ENCODE results near the gene LIMS1. TPM values are rescaled to one million over a fixed set of nuclear protein-coding genes. Genes with fewer than 3 reads are reported as not detected.
A peak's percentile ranks its signal among the peaks of the same experiment; 100 is the strongest.
"Not testable (repeated sequence)": the region's sequence is repeated elsewhere in the genome, so short reads cannot be mapped to it uniquely, and the experiment has no call there.

LIMS1 gene, protein sequence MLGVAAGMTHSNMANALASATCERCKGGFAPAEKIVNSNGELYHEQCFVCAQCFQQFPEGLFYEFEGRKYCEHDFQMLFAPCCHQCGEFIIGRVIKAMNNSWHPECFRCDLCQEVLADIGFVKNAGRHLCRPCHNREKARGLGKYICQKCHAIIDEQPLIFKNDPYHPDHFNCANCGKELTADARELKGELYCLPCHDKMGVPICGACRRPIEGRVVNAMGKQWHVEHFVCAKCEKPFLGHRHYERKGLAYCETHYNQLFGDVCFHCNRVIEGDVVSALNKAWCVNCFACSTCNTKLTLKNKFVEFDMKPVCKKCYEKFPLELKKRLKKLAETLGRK
- total RNA-seq (2014; rRNA removed; shearing (Covaris generic)), result 56.1 and 66.0 TPM in 2 replicates

DNA sequence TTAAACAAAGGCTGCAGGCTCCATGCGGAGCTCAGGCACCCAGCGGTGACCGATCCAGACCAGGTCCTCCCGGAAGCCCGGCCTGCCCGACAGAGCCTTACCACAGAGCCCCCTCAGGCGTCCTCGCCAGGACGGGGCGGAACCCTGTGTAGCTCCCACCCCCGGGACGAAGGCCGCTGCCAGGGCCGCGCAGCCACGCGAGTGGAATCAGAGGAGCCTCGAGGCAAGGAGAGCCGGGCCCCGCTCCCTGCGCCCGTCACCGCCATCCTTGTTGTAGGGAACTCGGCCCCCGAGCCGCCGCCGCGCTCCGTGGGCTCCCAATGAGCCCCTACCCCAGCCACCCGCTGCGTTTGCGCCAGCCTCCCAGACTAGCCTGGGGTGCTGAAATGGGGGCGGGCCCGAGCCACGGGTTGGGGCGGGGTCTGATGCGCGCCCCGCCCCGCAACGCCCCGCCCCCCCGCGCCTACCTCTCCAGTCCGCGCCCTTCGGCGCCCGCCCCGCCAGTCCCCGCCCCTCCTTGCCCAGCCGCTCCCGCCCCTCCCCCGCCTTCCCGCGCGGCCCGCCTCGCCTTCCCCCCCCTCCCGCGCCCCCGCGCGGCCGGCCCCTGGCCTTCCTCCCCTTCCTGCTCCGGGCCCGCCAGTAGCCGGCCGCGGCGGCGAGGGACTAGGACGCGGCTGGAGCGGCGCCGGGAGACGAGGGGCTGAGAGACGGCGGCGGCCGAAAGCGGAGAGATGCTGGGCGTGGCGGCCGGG is at the start of gene LIMS1:
Gene LIMS1 (plus strand): TSS at position 639 of the 752 bp plus-strand sequence. CDS start 93 bp downstream, at position 732.
- DNase-seq (ENCODE audit: low read depth), result peak; percentile 97

DNA sequence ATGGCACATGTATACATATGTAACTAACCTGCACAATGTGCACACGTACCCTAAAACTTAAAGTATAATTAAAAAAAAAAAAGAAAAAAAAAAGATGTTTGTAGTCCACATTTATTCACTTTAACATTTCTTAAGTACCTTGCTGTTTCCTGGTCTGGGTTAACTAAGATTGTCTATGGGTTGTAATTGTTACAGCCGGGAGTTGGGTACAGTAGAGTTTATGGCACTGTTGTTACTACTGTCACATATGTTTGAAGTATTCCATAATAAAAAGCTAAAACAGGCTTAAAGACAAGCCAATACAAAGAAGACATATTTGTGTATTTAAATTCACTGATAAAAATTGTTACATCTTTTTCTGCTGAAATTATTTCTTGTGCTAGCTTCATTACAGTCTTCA is 49.0 kb upstream of the LIMS1 start:
- DNase-seq (ENCODE audit: low read depth), result no peak

DNA sequence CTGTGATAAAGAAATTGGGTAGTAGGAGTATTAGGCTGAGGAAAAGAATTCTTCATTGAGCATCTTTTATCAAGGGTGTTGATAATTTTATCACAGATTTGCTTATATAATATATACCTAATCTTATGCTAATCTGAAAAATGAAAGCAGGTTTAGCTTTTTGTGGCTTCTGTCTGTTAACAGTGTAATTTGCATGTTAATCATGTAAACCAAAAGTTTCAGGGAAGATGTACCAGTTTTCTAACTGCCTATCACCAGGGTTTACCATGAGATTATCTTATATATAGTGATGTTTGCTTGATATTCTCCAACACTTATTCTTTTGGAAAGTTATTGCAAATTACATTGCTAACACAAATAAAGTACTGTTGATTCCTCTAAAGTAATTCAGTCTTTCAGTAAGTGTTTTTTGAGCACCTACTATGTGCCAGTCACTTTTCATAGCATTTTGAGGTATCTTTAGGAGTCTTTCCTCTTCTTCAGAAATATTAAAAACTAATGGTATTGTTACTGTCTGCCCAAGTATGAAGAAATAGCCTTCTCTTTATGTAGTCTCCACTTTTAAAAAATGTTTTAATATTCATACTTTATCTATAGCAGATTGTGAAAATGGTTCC is 43.7 kb upstream of the LIMS1 start:
- DNase-seq (ENCODE audit: low read depth), result no peak

DNA sequence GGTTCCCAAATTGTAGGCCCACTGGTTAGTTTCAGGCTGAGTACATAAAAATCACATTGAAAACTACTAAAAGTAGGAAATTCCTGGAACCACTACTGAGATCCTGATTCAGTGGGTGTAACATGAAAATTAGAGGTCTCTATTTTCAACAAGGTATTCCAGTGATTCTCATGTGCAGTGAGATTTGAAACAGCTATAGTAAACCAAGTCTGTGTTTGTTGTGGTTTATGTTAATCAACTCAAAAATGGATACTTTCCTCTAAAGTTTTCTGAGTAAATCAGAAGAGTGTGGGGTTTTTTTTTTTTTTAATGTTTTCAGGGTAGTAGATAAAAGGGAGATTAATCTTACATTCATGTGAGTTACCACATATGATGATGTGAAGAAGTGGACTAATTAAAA is 42.4 kb upstream of the LIMS1 start:
- DNase-seq (ENCODE audit: low read depth), result no peak

DNA sequence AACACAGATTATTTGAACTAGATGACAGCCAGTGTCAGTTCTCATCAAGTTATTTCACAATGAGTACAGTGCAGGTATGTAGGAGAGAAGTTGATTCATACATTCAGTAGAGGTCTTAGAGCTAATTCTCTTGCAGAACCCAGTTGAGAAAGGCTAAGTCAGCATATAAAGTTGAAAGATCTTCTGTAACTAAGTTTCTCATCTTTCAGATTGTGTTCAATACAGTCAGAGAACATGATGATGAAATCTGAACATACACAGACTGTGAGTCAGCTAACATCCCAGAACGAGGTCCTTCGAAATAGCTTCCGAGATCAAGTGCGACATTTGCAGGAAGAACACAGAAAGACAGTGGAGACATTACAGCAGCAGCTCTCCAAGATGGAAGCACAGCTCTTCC is 41.9 kb upstream of the LIMS1 start:
- peak; percentile 83 for DNase-seq (ENCODE audit: low read depth)

DNA sequence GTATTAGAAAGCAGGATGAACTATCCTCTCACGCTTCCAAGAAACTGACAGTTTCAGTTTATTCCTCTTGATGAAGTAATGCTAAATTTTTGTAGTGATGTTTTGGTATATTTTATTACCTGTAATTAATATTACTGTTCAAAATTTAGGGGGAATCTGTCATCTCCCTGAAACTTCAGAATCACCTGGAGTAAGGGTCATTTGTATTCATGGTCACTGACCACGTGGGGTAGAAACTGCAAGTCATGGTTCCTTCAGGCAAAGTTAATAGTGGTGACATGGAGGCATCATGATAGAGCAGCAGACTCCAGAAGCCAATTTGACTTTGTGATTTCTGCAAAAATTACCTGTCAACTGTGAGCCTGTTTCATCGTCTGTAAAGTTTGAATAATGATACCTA is 38.1 kb upstream of the LIMS1 start:
- not testable (repeated sequence) for DNase-seq (ENCODE audit: low read depth)

DNA sequence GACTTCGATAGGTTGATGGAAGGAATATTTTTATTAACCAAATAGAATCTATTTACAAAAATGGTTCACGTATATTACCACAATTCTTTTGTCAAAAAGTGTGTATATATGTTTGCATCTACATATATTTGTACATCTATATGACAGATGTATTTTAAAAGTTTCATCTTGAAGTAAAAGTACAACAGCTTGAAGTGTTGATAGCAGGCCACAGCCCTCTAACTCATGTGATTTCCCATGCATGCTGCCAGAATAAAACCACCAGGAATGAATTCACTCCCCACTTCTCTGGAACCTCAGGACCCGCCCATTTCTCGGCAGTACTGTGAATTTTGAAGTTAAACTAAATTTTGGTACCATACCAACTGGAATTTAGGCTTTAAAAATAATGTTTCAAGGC is 26.6 kb upstream of the LIMS1 start:
- not testable (repeated sequence) for DNase-seq (ENCODE audit: low read depth)

DNA sequence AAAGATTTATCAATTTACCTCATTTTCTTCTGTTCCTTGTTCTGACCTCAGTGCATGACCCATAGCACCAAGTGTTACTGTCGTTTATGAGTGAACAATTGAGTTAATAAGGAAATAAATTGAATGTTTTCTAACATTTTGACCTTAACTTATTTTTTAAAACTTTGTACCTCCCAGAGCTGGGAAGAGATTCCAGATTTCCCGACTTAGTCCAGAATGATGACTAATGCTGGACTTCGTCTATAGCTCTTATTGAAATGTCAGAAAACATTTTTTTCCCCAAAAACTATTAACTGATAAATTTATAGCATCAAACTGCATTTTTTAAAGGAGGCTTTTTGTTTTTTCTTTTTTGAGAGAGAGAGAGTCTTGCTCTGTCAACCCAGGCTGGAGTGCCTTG is 21.8 kb upstream of the LIMS1 start:
- not testable (repeated sequence) for DNase-seq (ENCODE audit: low read depth)

DNA sequence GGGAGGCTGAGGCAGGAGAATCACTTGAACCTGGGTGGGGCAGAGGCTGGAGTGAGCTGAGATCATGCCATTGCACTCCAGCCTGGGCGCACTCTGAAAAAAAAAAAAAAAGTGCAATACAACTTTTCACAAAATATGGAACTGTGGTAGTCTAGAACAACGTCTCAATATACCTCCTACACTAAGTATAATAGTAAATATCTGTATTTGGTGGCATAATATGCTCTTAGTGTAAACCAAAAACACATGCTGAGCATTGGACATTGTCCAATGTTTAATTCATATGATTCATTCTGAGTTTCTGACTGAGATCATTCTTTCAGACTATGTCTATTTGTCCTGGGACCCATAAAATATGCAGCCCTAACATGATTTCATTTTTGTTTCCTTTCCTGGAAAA is 19.8 kb upstream of the LIMS1 start:
- DNase-seq (ENCODE audit: low read depth), result not testable (repeated sequence)

DNA sequence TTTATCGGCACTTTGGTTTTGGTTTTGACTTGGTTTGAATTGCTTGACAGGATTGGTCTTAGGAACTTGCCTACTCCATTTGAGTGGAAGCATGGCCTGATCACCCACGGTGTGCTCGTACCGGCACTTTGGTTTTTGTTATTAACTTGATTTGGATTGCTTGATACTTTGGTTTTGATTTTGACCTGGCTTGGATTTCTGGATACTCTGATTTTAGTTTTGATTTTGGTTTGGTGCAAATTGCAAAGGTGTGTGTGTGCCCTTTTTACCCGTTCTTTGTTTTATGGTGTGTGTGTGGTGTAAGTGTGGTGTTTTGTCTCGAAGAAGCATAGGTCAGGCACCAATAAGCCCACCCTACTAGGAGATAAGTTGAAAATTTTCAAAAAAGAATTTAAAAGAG is 9.6 kb upstream of the LIMS1 start:
- not testable (repeated sequence) for DNase-seq (ENCODE audit: low read depth)

DNA sequence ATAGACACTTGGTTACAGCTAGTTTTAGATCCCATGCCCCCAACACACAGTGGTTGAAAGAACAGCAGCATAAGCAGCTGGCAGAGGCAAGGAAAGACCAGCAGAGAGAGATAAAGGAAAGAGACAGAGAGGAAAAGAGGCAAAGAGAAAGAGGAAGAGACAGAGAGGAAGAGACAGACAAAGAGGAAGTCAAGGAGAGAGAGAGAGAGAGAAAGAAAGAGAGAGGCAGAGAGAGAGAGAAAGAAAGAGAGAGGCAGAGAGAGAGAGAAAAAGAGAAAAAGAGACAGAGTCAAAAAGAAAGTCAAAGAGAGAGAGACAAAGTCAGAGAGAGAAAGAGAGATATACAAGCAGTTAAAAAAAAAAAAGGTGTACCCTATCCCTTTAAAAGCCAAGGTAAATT is 9.0 kb upstream of the LIMS1 start:
- not testable (repeated sequence) for DNase-seq (ENCODE audit: low read depth)

DNA sequence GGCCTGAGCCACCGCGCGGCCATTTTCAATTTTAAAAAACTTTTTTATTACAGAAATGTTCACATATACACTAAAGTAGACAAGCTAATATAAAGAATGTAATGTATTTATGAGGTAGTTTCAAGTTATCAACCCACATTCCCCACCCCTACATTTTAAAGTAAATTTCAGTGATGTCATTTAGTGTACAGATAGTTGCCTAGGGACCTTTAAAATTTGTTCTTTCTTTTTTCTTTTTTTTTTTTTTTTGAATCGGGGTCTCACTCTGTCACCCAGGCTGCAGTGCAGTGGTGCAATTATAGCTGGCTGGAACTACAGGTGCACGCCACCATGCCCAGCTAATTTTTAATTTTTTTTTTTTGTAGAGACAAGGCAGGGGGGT is 2.6 kb upstream of the LIMS1 start:
- no peak for DNase-seq (ENCODE audit: low read depth)

DNA sequence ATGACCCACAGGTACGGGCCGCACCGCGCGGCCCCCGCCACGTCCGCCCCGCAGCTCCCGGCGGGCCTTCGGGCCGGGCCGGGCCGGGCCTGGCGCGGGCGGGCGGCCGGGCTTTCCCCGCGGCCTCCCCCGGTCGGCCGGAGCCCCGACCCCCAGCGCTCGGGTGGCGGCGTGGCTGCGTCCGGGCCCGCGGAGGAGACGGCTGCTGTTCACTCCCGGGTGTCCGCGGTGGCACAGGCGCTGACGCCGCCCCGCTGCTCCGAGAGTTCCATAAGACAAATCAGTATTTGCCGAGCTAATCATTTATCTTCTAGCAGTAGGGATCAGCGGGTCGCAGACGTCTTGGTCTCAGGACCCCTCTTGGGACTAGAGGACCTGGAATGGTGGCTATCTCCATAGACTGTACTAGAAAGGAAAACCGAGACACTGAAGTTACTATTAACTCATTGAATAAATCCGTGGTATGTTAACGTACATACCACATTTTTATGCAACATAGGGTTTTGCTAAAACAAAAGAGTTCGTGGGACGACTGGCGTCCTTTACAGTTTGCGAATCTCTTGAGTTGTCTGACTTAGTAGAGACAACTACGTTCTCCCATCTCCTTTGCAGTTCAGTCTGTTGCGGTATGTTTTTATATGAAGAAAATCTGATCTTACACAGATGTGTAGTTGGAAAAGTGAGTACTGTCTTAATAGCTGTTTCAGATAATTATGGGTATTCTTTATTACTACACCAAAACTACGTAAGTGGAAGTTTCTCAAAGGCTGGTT is 500 bp downstream of the LIMS1 start:
- peak; percentile 43 for DNase-seq (ENCODE audit: low read depth)

DNA sequence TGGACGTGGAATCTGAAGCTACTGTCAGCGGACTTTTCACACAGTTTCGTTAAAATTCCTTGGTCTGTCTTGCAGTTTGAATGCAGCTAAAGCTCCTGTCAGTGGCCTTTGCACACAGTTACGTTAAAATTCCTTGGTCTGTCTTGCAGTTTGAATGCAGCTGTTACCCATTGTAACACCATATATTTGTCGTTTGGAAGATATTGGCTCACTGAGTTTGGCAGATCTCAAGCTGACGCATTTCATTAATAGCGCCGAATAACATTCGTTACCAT is 1.0 kb downstream of the LIMS1 start:
- DNase-seq (ENCODE audit: low read depth), result peak; percentile 26

DNA sequence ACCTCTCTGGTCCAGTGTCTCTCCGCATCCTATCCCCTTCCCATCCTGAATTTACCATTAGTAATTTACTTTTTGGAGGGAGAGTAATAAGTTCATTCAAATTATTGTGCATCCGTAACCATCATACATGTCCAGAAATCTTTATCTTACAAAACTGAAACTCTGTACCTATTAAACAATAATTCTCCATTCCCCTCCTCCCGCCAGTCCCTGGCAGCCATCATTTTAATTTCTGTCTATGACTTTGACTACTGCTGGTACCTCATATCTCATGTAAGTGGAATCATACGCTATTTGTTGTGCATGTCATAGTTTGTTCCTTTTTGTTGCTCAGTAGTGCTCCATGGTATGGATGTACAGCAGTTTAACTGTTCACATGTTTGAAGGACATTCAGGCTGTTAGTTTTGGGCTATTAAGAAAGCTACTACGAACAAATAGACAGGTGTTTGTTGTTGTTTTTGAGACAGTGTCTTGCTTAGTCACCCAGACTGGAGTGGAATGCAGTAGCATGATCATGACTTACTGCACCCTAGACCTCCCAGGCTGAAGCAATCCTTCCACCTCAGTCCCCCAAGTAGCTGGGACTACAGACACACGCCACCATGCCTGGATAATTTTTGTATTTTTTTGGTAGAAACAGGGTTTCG is 2.0 kb downstream of the LIMS1 start:
- DNase-seq (ENCODE audit: low read depth), result peak; percentile 39

DNA sequence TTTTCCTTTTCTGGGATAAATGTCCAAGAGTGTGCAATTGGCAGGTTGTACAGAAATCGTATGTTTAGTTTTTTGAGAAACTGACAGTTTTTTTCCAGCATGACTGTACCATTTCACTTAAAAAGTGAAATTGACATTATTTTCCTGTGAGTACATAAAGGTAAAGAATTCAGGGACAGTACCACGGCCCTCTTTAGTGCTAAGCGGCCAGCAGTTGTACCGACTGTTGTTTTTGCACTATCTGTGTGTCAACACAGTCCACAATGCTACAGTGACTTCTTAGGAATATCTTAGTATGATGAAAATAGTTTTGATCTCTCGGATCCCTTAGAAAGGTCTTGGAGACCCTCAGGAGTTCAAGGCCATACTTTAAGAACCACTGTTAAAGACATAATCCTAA is 2.6 kb downstream of the LIMS1 start:
- no peak for DNase-seq (ENCODE audit: low read depth)

DNA sequence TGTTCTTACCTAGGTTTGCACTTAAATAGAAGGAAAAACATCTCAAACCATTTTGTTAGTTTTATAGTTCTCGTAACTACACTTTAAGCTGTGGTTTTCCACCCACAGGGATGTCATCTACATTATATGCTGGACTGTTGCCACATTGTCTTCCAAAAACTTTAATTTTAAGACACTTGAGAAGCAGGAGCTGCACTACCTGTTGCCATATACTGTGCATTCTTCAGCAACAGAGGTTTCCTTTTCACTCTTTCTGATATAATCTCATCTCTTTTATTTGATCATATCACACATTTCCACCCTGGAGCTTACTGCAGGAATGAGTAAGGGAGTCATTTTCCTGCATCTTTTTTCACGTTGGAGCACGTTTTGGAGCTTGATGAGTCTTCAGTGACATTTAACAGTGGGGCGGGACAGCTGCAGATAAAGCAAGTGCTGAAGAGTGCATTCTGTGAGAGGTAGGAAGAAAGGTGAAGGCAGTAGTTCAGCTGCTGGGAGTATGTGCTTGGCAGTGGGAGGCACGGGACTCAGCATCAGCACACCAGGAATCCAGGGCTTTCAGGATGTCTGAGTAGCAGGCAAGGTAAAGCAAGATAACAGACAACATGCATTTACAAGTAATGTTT is 3.8 kb downstream of the LIMS1 start:
- DNase-seq (ENCODE audit: low read depth), result no peak

DNA sequence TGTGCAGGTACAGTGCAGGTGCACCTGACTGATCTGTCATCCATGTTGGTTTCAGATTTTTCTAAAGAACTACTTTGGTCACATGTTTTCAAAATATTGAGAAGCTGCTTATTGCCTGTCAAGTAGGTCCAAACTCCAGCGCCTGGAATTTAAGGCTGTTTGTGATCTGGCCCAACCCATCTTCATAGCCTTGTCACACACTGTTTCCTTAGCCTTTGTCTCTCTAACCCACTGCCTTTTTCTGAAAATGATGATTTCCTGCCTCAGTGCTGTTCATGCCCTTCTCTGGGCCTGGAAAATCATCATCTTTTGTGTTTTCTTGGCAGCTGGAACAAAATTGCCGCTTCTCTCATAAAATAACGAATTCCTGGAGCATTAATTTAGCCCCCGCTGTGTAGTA is 7.2 kb downstream of the LIMS1 start:
- no peak for DNase-seq (ENCODE audit: low read depth)

DNA sequence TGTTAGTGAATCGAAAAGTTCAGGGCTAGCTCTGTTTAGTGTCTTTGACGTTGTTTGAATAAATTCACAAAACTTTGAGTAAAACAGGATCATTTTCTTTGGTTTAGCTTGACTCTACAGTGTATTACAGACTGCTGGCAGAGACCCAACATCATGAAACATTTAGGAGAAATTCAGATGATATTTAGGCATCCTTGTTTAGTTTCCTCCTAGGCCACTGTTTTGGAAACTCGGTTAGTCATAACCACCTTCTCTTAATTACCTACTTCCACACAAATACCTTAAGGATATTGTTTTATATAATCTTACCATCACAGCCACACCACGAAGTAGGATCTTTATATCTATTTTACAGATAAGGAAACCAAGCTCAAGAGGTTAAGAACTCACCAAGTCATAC is 7.8 kb downstream of the LIMS1 start:
- peak; percentile 73 for DNase-seq (ENCODE audit: low read depth)

DNA sequence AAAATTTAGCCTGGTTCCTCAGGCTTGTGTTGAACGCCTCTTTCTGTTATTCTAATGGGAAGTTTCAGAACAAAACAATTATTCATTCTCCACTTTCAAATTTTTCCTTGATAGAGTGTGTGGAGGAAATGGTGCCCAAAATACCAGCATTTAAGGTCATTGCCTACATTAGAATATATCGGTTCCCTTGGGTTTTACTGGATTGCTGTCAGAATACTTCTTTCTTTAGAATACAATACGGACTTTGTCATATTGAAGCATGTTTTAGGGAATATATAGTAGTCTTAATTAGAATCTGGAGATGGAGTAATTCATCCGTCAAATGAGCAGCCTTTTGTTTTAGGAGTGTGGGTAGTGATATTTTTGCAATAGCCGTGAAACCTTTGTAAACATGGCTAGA is 13.3 kb downstream of the LIMS1 start:
- no peak for DNase-seq (ENCODE audit: low read depth)
